ENCODE results near the gene VARS2.

VARS2 gene

DNA sequence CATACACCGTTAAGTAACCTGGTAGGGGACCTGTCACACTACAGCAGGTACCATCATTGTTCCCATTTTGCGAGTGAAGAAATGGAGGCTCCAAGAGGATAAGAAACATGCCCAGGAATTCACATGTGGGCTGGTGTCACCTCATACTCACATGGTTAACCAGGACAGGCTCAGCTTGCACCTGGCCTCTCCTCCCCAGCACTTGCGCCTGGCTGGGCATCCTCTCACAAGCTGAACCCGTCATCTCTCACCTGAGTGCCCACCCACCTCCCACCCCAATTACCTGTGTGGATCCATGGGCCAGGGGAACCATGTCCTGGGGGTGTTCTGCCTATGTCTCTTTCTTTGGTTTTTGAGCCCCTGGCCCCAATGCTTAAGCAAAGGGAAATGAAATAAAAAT, 16.5 kb downstream of the VARS2 start:
- no peak for TF ChIP-seq CTCF (IDR thresholded peaks at IDR 0.05; ENCODE audit: unreplicated experiment in 3 of 3)
- Mint-ChIP-seq H3K9me3 (peaks cover 4% of the 10 kb centered on the region), H3K36me3 (ENCODE audit: low read depth) (peaks cover 31% of the 10 kb centered on the region), H3K27me3 (ENCODE audit: low read depth) (peaks cover 18% of the 10 kb centered on the region), H3K27ac (no peak overlapping the region), H3K4me1 (no peaks in the 10 kb centered on the region), H3K4me3 (no peak overlapping the region)

GRCh38 chr6:30931272-30931671, 17.2 kb downstream of the VARS2 start:
- H3K27me3 Mint-ChIP-seq (ENCODE audit: low read depth): peaks cover 22% of the 10 kb centered on the region
- peaks cover 4% of the 10 kb centered on the region for H3K9me3 Mint-ChIP-seq
- no peak overlapping the region for H3K4me3 Mint-ChIP-seq
- peaks cover 3% of the 10 kb centered on the region for H3K4me1 Mint-ChIP-seq
- H3K36me3 Mint-ChIP-seq (ENCODE audit: low read depth): peaks cover 28% of the 10 kb centered on the region
- peak overlapping the region in 1 of 3 experiments; percentile 77 for H3K27ac Mint-ChIP-seq
- TF ChIP-seq CTCF (IDR thresholded peaks at IDR 0.05; ENCODE audit: unreplicated experiment in 3 of 3): no peak

DNA sequence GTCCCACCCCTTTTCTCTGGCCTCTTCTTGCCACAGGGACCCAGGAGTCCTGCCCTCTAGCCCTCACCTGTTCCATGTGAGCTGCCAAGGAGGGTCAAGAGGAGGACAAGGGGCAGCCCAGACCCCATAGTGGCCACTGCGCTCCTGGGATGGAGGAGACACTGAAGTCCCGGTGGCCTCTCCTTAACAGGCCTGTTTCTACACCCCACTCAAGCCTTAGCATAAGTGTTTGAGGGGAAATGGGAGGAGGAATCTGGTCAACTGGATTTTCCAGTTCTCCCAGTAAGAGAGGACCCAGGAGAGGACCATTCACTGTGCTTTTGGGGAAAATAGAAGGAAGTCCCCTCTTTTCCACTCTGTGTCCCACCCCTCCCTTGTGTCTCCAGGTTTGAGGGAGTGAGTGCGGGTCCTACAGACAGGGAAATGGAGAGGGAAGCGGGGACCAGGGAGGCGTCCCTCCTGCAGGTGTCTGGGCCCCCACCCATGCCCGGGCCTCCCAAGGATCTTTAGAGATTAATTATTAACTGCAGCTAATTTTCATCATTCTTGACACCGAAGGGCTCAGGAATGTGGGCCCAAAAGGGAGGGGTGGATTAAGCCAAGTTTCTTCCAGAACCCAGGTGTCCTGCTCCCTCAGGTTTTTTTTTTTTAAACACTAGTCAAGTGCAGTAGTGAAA, 18.1 kb downstream of the VARS2 start, which contains the start of gene SFTA2:
TSS of gene SFTA2 (minus strand) at position 202 of the 677 bp plus-strand sequence. CDS start at position 128, 74 bp downstream.
- H3K9me3 Mint-ChIP-seq: peaks cover 4% of the 10 kb centered on the region
- H3K36me3 Mint-ChIP-seq (ENCODE audit: low read depth): peaks cover 22% of the 10 kb centered on the region
- peaks cover 30% of the 10 kb centered on the region for H3K27me3 Mint-ChIP-seq (ENCODE audit: low read depth)
- H3K27ac Mint-ChIP-seq: peak within 1 kb of the TSS in 1 of 3 experiments; percentile 77
- H3K4me3 Mint-ChIP-seq: no peak within 1 kb of the TSS
- TF ChIP-seq CTCF (IDR thresholded peaks at IDR 0.05; ENCODE audit: unreplicated experiment in 3 of 3): no peak
- peaks cover 8% of the 10 kb centered on the region for H3K4me1 Mint-ChIP-seq

DNA sequence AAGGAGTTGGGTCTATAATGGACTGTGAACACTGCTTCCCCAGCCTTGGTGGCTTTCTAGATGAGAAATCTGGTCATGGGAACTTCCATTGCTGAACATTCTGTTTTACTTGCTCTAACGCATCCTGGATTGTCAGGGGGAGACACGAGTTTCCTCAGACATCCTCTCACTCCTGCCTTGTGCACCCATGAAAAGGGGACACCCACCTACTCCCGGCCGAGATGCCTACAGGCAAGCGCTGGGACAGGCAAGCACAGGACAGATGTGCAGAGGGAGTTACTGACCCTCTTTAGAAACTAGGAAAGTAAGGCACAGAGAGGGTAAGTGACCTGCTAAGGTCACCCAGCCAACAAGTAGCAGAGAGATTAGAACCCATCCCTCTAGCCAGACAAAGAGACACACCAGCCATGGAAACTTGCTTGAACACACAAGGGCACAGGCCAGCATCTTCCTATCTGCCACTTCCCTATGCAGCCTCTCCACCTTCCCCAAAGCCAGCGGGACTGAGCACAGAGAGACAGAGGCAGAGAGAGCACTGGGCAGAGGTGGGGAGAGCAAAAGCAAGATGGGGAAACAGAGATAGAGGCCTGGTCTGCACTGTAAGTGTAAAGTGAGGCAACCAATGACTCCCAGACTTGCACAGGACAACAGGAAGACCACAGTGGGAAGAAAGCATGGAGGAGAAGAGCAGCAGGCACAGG, 18.8 kb downstream of the VARS2 start:
- Mint-ChIP-seq H3K4me1 (peaks cover 8% of the 10 kb centered on the region), H3K4me3 (no peak overlapping the region), H3K36me3 (ENCODE audit: low read depth) (peaks cover 16% of the 10 kb centered on the region), H3K9me3 (peaks cover 4% of the 10 kb centered on the region), H3K27me3 (ENCODE audit: low read depth) (peaks cover 31% of the 10 kb centered on the region), H3K27ac (no peak overlapping the region)
- no peak for TF ChIP-seq CTCF (IDR thresholded peaks at IDR 0.05; ENCODE audit: unreplicated experiment in 3 of 3)

GRCh38 chr6:30935018-30935417, 21.0 kb downstream of the VARS2 start:
- Mint-ChIP-seq H3K4me1 (peaks cover 8% of the 10 kb centered on the region), H3K27me3 (ENCODE audit: low read depth) (peaks cover 38% of the 10 kb centered on the region), H3K27ac (no peak overlapping the region), H3K36me3 (ENCODE audit: low read depth) (no peaks in the 10 kb centered on the region), H3K9me3 (no peaks in the 10 kb centered on the region), H3K4me3 (no peak overlapping the region)
- TF ChIP-seq CTCF (IDR thresholded peaks at IDR 0.05; ENCODE audit: unreplicated experiment in 3 of 3): no peak

Measured in nephron (organoid).